Activated CD4-positive, CD25-positive, alpha-beta regulatory T cell treated with anti-CD3 and anti-CD28 coated beads, Interleukin-2, amount 50 U/mL, for 72 hours (primary cell): Measurements from ENCODE around the gene TMEM176A.
"Not testable (repeated sequence)": the region's sequence is repeated elsewhere in the genome, so short reads cannot be mapped to it uniquely, and the experiment has no call there.

Experiments used
- DNase-seq: peaks from one replicate; pipeline ENCODE4 v3.0.0; 2021

The TMEM176A gene

GRCh38 chr7:150788474-150789269, 11.9 kb upstream of the TMEM176A start:
- DNase-seq: no peak

- DNase-seq: no peak
These were observed 10.0 kb upstream of the TMEM176A start for GRCh38 chr7:150790416-150791075.

- DNase-seq: no peak
These were observed 9.3 kb upstream of the TMEM176A start for GRCh38 chr7:150791304-150791703.

- DNase-seq: no peak
These were observed 8.7 kb upstream of the TMEM176A start for GRCh38 chr7:150791746-150792452.

GRCh38 chr7:150793569-150794238, 6.9 kb upstream of the TMEM176A start:
- no peak for DNase-seq

- no peak for DNase-seq
These were observed 2.9 kb upstream of the TMEM176A start for GRCh38 chr7:150797661-150798060.

- no peak for DNase-seq
These were observed 1.4 kb upstream of the TMEM176A start for GRCh38 chr7:150799156-150799555.

- no peak for DNase-seq
These were observed 608 bp upstream of the TMEM176A start, which contains the start of gene TMEM176B for GRCh38 chr7:150799741-150800580. TSS of gene TMEM176B (minus strand) at chr7:150800364. CDS start at chr7:150796569, 3,795 bp downstream.

- DNase-seq: no peak
These were observed 825 bp downstream of the TMEM176A start for GRCh38 chr7:150801242-150801945.

- DNase-seq: no peak
These were observed 1.6 kb downstream of the TMEM176A start for GRCh38 chr7:150801946-150802771.

- no peak for DNase-seq
These were observed 2.7 kb downstream of the TMEM176A start for GRCh38 chr7:150803161-150803860.

GRCh38 chr7:150804802-150805201, 4.2 kb downstream of the TMEM176A start:
- DNase-seq: no peak

GRCh38 chr7:150805864-150806263, 5.3 kb downstream of the TMEM176A start:
- no peak for DNase-seq

- DNase-seq: no peak
These were observed 5.9 kb downstream of the TMEM176A start for GRCh38 chr7:150806454-150806853.

GRCh38 chr7:150806863-150807262, 6.3 kb downstream of the TMEM176A start:
- no peak for DNase-seq

GRCh38 chr7:150807616-150808438, 7.3 kb downstream of the TMEM176A start:
- DNase-seq: not testable (repeated sequence)

- DNase-seq: no peak
These were observed 13.9 kb downstream of the TMEM176A start for GRCh38 chr7:150814328-150815001.

GRCh38 chr7:150818971-150819370, 18.4 kb downstream of the TMEM176A start:
- DNase-seq: no peak
